ENCODE data around the gene ZNF416. TPM values are rescaled to one million over a fixed set of nuclear protein-coding genes. Genes with fewer than 3 reads are reported as not detected.

The ZNF416 gene
- total RNA-seq, 3 donors from 2014 or later (not counting 1 experiment from before 2014, with no cell fraction given) = 1.7 to 5.3 (median 3.3) TPM

- H3K4me1 ChIP-seq (ENCODE audit: control insufficient read depth, insufficient read depth, low read length) = no peaks in the 10 kb centered on the region
- peaks cover 51% of the 10 kb centered on the region for H3K9me3 ChIP-seq (ENCODE audit: control insufficient read depth, insufficient read depth, low read length)
- Mint-ChIP-seq H3K27me3 (ENCODE audit: low read depth in 2 of 2) (no peaks in the 10 kb centered on the region), H3K4me1 (no peaks in the 10 kb centered on the region), H3K36me3 (peaks cover 40% of the 10 kb centered on the region), H3K9me3 (peaks cover 10 to 17% of the 10 kb centered on the region in 2 donors), H3K27ac (no peak overlapping the region), H3K4me3 (no peak overlapping the region)
- H3K27me3 ChIP-seq (ENCODE audit: control insufficient read depth, insufficient read depth, low read length) = no peaks in the 10 kb centered on the region
- TF ChIP-seq CTCF (IDR thresholded peaks at IDR 0.05) = no peak
- DNase-seq (no peak), ATAC-seq (no peak)
- 100% methylated on average over 1 of the region's 5 CpGs for WGBS (ENCODE audit: insufficient coverage)
- H3K4me3 ChIP-seq (ENCODE audit: low read length) = no peak overlapping the region
- H3K36me3 ChIP-seq (ENCODE audit: control insufficient read depth, insufficient read depth, low read length) = peaks cover 22% of the 10 kb centered on the region
- intact Hi-C loops (cut with micrococcal nuclease) = no loop called here
- no peak overlapping the region for H3K27ac ChIP-seq (ENCODE audit: low read length)
Measured at GRCh38 chr19:57606931-57607330, 28.2 kb upstream of the ZNF416 start.

- Histone ChIP-seq H3K36me3 (ENCODE audit: control insufficient read depth, insufficient read depth, low read length) (peaks cover 5% of the 10 kb centered on the region), H3K9me3 (ENCODE audit: control insufficient read depth, insufficient read depth, low read length) (peaks cover 19% of the 10 kb centered on the region), H3K4me3 (ENCODE audit: low read length) (peak within 1 kb of the TSS; percentile 63), H3K4me1 (ENCODE audit: control insufficient read depth, insufficient read depth, low read length) (peaks cover 15% of the 10 kb centered on the region), H3K27ac (ENCODE audit: low read length) (peak within 1 kb of the TSS; percentile 24), H3K27me3 (ENCODE audit: control insufficient read depth, insufficient read depth, low read length) (peaks cover 3% of the 10 kb centered on the region)
- intact Hi-C loops (cut with micrococcal nuclease) = loop anchor here (1.0 kb wide), 1 partner anchor 16 kb away; the partner anchor contains the start of gene ZIK1
- peak; percentile 88 to 99 (median 97) for ATAC-seq
- Mint-ChIP-seq H3K27ac (peak within 1 kb of the TSS; percentile 74 to 78), H3K36me3 (peaks cover 25% of the 10 kb centered on the region), H3K4me1 (peaks cover 22 to 23% of the 10 kb centered on the region in 2 donors), H3K9me3 (peaks cover 11 to 20% of the 10 kb centered on the region in 2 donors), H3K27me3 (ENCODE audit: low read depth in 2 of 2) (peaks cover 3 to 8% of the 10 kb centered on the region in 2 donors), H3K4me3 (peak within 1 kb of the TSS; percentile 84)
- peak; percentile 78 to 91 for DNase-seq
- no peak for TF ChIP-seq CTCF (IDR thresholded peaks at IDR 0.05)
- under 1% methylated on average over 53 of the region's 53 CpGs for WGBS (ENCODE audit: insufficient coverage)
Measured at GRCh38 chr19:57599761-57600383, 21.2 kb upstream of the ZNF416 start, which contains the start of gene ZNF530. TSS of gene ZNF530 (plus strand) at chr19:57599885. CDS start at chr19:57604346, 4,461 bp downstream.

- peak overlapping the region; percentile 24 for H3K27ac ChIP-seq (ENCODE audit: low read length)
- peaks cover 22 to 23% of the 10 kb centered on the region in 2 donors for H3K4me1 Mint-ChIP-seq
- intact Hi-C loops (cut with micrococcal nuclease) = loop anchor here (1.0 kb wide), 1 partner anchor 15 kb away; the partner anchor contains the start of gene ZIK1
- peaks cover 16% of the 10 kb centered on the region for H3K9me3 ChIP-seq (ENCODE audit: control insufficient read depth, insufficient read depth, low read length)
- no peak for TF ChIP-seq CTCF (IDR thresholded peaks at IDR 0.05)
- peaks cover 15% of the 10 kb centered on the region for H3K4me1 ChIP-seq (ENCODE audit: control insufficient read depth, insufficient read depth, low read length)
- peaks cover 3% of the 10 kb centered on the region for H3K27me3 ChIP-seq (ENCODE audit: control insufficient read depth, insufficient read depth, low read length)
- peaks cover 2% of the 10 kb centered on the region for H3K36me3 ChIP-seq (ENCODE audit: control insufficient read depth, insufficient read depth, low read length)
- peak overlapping the region; percentile 84 for H3K4me3 Mint-ChIP-seq
- ATAC-seq = no peak
- 66% methylated on average over 6 of the region's 8 CpGs for WGBS (ENCODE audit: insufficient coverage)
- peak overlapping the region; percentile 74 to 78 for H3K27ac Mint-ChIP-seq
- peaks cover 11 to 19% of the 10 kb centered on the region in 2 donors for H3K9me3 Mint-ChIP-seq
- peaks cover 21% of the 10 kb centered on the region for H3K36me3 Mint-ChIP-seq
- no peak for DNase-seq
- peaks cover 3 to 8% of the 10 kb centered on the region in 2 donors for H3K27me3 Mint-ChIP-seq (ENCODE audit: low read depth in 2 of 2)
- peak overlapping the region; percentile 63 for H3K4me3 ChIP-seq (ENCODE audit: low read length)
Measured at GRCh38 chr19:57599377-57599760, 20.7 kb upstream of the ZNF416 start.
